ENCODE data around the gene GIMAP4.
"Not testable (repeated sequence)": the region's sequence is repeated elsewhere in the genome, so short reads cannot be mapped to it uniquely, and the experiment has no call there.

GIMAP4 gene

GRCh38 chr7:150579979-150580637 is 12.9 kb downstream of the GIMAP4 start:
- in situ Hi-C loops (cut with HindIII; ENCODE audit: low sequenced_read_pairs): not testable (repeated sequence)

- in situ Hi-C loops (cut with HindIII; ENCODE audit: low sequenced_read_pairs): no loop called here
Observed at GRCh38 chr7:150580638-150581394, 13.6 kb downstream of the GIMAP4 start.

GRCh38 chr7:150585199-150585598 is 18.0 kb downstream of the GIMAP4 start:
- in situ Hi-C loops (cut with HindIII; ENCODE audit: low sequenced_read_pairs): no loop called here

GRCh38 chr7:150586068-150586784 is 19.0 kb downstream of the GIMAP4 start:
- in situ Hi-C loops (cut with HindIII; ENCODE audit: low sequenced_read_pairs): no loop called here

GRCh38 chr7:150586785-150587152 is 19.6 kb downstream of the GIMAP4 start:
- in situ Hi-C loops (cut with HindIII; ENCODE audit: low sequenced_read_pairs): no loop called here

GRCh38 chr7:150587551-150587950 is 20.4 kb downstream of the GIMAP4 start:
- in situ Hi-C loops (cut with HindIII; ENCODE audit: low sequenced_read_pairs): no loop called here

- in situ Hi-C loops (cut with HindIII; ENCODE audit: low sequenced_read_pairs): no loop called here
Observed at GRCh38 chr7:150594805-150595204, 27.6 kb downstream of the GIMAP4 start.

GRCh38 chr7:150595361-150595760 is 28.2 kb downstream of the GIMAP4 start:
- in situ Hi-C loops (cut with HindIII; ENCODE audit: low sequenced_read_pairs): no loop called here

- in situ Hi-C loops (cut with HindIII; ENCODE audit: low sequenced_read_pairs): not testable (repeated sequence)
Observed at GRCh38 chr7:150603600-150603999, 36.4 kb downstream of the GIMAP4 start.

- in situ Hi-C loops (cut with HindIII; ENCODE audit: low sequenced_read_pairs): no loop called here
Observed at GRCh38 chr7:150610233-150610632, 43.0 kb downstream of the GIMAP4 start.

GRCh38 chr7:150612925-150613324 is 45.7 kb downstream of the GIMAP4 start:
- in situ Hi-C loops (cut with HindIII; ENCODE audit: low sequenced_read_pairs): no loop called here

- in situ Hi-C loops (cut with HindIII; ENCODE audit: low sequenced_read_pairs): no loop called here
Observed at GRCh38 chr7:150613880-150614279, 46.7 kb downstream of the GIMAP4 start.

- in situ Hi-C loops (cut with HindIII; ENCODE audit: low sequenced_read_pairs): not testable (repeated sequence)
Observed at GRCh38 chr7:150614426-150614825, 47.2 kb downstream of the GIMAP4 start.

- in situ Hi-C loops (cut with HindIII; ENCODE audit: low sequenced_read_pairs): not testable (repeated sequence)
Observed at GRCh38 chr7:150615221-150615755, 48.1 kb downstream of the GIMAP4 start.

GRCh38 chr7:150620061-150620460 is 52.9 kb downstream of the GIMAP4 start:
- in situ Hi-C loops (cut with HindIII; ENCODE audit: low sequenced_read_pairs): no loop called here

- in situ Hi-C loops (cut with HindIII; ENCODE audit: low sequenced_read_pairs): no loop called here
Observed at GRCh38 chr7:150620617-150621371, 53.6 kb downstream of the GIMAP4 start.

GRCh38 chr7:150621376-150621775 is 54.2 kb downstream of the GIMAP4 start:
- in situ Hi-C loops (cut with HindIII; ENCODE audit: low sequenced_read_pairs): no loop called here
